Mesodermal cell (in vitro differentiated cells): Measurements from ENCODE around the gene CDC14C.

Experiments used
- H3K27ac ChIP-seq: 2 replicates; pipeline ENCODE4 v1.7.0; 2013; ENCODE audit warnings: mild to moderate bottlenecking, low read depth, low read length, moderate library complexity; ENCODE audit not compliant: severe bottlenecking
- H3K36me3 ChIP-seq: 2 replicates; pipeline ENCODE4 v1.7.1; 2013; ENCODE audit warnings: mild to moderate bottlenecking, low read length, moderate library complexity; ENCODE audit not compliant: control insufficient read depth, insufficient read depth
- H3K4me1 ChIP-seq: one replicate; pipeline ENCODE4 v1.7.1; 2013; ENCODE audit warnings: mild to moderate bottlenecking, low read length; ENCODE audit not compliant: insufficient read depth, control insufficient read depth, poor library complexity, severe bottlenecking
- H3K4me3 ChIP-seq: 2 replicates; pipeline ENCODE4 v1.7.0; 2013; ENCODE audit warnings: low read length, control low read depth, mild to moderate bottlenecking; ENCODE audit not compliant: insufficient read depth, poor library complexity, severe bottlenecking; ENCODE audit errors: extremely low read depth
- H3K9me3 ChIP-seq: 2 replicates; pipeline ENCODE4 v1.7.1; 2013; ENCODE audit warnings: mild to moderate bottlenecking, low read length, moderate library complexity; ENCODE audit not compliant: control insufficient read depth
- WGBS, 2 experiments: methylation state at CpG; one replicate each; pipeline ENCODE4 v1.1.5; 2013; ENCODE audit warnings: missing lambda C conversion rate in 2 of 2; ENCODE audit not compliant: insufficient coverage in 2 of 2; 5-methylcytosine and 5-hydroxymethylcytosine counted together

CDC14C gene

DNA sequence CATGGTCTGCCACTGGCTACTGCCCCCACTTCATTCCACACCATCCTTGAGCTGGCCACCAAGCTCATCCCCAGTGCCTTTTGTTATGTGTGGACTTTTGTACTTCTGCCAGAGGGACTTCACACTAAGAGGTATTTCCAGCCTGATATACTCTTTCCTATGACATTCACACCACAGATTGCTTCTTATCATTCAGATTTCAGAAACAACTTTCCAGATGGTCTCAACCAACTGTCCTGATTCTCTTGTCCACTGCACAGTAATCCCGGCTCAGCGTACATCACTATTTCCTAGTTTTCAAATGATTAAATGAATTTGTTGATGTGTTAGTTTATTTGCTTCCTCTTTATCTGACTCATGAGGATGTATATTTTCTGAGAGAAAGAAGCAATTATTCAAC, 7.1 kb downstream of the CDC14C start:
- no peaks in the 10 kb centered on the region for H3K36me3 ChIP-seq
- no peaks in the 10 kb centered on the region for H3K4me1 ChIP-seq
- 100% methylated on average over 2 of the region's 2 CpGs; no CpG with 5 or more reads in 1 of the 2 experiments for WGBS, 2 experiments
- no peak overlapping the region for H3K4me3 ChIP-seq
- H3K9me3 ChIP-seq = no peaks in the 10 kb centered on the region
- H3K27ac ChIP-seq = no peak overlapping the region

DNA sequence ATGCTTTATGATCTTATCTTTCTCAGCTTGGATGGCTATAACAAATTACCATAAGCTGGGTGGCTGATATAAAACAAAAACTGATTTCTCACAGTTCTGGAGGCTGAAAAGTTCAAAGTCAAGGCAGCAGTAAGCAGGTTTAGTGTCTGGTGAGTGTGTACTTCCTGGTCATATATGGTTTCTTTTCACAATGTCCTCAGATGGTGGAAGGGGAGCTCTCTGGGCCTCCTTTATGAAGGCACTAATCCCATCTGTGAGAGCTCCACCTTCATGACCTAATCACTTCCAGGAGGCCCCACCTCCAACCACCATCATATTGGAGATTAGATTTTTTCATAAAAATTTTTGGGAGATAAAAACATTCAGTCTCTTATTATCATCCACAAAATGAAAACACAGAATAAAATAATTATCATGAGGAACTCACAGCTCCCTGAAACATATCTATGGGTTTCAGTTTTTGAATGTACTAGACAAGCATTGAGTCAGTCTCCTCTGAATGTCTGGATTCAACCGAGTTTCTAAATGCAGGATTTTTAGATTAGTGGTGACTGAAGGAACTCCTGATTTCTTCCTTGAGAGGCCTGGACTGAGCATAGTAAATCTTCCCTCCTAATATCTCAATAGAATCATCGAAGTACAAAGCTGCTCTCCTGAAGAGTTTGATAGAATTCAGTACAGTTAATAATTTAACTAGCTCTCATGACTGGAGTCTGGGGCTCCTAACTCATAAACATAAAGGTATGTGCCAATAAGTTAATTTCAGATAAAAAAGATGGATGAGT, 8.0 kb downstream of the CDC14C start:
- no peak overlapping the region for H3K4me3 ChIP-seq
- no peaks in the 10 kb centered on the region for H3K4me1 ChIP-seq
- no peaks in the 10 kb centered on the region for H3K9me3 ChIP-seq
- WGBS, 2 experiments = no CpG with 5 or more reads among the region's 2 CpGs
- no peak overlapping the region for H3K27ac ChIP-seq
- H3K36me3 ChIP-seq = no peaks in the 10 kb centered on the region

DNA sequence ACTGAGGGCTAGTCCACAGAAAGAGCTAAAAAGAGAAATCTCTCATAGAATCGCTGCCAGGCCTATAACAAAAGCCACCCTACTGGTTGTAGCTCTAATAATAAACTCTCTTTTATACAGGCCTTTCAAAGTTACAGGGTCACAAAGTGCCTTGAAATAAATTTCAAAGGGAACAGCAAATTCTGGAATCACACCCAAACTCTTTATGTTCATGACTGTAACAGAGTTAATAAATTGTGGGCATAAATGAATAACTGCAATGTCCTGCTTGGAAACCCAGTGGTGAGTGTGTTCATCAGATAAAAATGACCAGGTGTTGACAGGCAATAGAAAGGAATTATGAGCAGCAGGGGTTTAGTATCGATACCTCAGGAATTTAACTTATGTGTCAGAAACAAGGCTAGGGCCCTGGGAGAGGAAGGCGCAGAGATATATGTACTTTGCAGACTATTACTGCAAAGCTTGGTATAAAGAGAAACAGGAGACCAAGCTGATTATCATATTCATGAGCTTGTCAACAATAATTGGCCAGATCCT, 9.3 kb downstream of the CDC14C start:
- Histone ChIP-seq H3K4me1 (no peaks in the 10 kb centered on the region), H3K36me3 (no peaks in the 10 kb centered on the region), H3K27ac (no peak overlapping the region), H3K9me3 (no peaks in the 10 kb centered on the region), H3K4me3 (no peak overlapping the region)
- WGBS, 2 experiments = 100% methylated on average over 1 to 2 of the region's 3 CpGs

DNA sequence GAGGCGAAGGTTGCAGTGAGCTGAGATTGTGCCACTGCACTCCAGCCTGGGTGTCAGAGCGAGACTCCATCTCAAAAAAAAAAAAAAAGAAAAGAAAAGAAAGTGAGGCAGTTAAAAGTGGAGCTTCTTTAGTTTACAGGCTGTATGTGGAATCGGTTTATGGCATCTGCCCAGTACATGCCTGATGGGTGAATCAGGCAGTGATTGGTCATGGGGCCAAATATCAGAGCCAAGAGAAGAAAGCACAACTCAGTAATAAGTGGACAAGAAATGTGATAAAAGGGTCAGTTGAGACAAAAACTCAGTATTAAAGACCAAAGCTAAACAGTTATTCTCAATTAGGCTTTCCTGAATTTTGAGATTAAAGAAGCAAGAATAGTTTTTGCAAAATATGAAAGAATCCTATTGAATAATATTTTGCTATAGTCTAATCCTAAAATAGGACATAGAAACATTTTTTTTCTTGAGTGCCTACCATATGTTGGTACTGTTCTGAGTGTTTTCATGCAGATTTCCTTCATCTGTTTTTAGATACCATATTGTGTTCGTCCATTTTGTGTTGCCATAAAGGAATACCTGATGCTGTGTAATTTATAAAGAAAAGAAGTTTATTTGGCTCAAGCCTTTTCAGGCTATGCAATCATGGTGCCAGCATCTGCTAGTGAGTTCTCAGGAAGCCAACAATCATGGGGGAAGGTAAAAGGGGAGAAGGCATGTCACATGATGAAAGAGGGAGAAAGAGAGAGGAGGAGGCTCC, 14.4 kb downstream of the CDC14C start:
- WGBS, 2 experiments = 90 to 93% methylated on average over 2 of the region's 4 CpGs
- Histone ChIP-seq H3K27ac (no peak overlapping the region), H3K36me3 (no peaks in the 10 kb centered on the region), H3K4me3 (no peak overlapping the region), H3K4me1 (no peaks in the 10 kb centered on the region), H3K9me3 (no peaks in the 10 kb centered on the region)

DNA sequence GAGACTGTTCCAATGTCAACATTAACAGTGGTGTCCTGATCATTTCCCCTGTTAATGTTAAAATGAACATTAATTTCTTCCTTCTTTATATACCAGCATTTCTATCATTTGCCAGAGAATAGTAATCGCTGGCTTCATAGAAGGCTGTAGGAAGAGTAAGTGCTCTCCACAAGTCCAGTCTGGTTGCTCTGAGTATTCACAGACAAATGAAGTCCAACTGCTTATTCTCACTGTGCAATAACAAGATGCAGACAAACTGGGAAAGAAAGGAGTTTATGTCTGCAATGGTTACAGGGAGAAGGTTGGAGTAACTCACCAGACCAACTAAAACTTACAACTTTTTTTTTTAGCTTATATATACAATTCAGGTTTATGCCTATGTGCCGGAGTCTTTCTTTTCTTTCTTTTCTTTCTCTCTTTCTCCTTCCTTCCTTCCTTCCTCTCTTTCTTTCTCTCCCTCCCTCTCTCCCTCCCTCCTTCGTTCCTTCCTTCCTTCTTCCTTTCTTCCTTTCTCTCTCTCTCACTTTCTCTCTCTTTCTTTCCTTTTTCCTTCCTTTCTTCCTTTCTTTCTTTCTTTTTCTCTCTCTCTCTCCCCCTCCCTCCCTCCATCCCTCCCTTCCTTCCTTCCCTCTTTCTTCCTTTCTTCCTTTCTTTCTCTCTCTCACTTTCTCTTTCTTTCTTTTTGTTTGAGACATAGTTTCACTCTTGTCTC, 19.1 kb downstream of the CDC14C start:
- WGBS, 2 experiments = 88% methylated on average over 2 to 3 of the region's 3 CpGs

DNA sequence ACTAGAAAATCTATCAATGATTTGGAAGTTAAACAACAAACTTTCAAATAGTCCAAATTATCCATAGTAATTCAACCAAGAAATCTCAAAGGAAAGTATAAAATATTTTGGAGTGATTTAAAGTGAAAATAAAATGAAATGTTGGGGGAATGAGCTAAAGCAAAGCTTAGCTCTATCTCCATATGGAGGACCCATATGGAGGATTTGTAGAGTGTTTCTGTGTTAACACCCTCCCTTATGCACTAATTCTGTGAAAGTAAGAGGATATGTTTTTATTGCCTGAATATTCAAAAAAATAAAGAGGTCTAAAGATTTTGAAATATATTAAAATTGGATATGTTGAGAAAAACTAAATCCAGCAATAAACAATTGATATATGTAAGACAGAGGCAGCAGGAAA, 31.6 kb downstream of the CDC14C start:
- Histone ChIP-seq H3K4me3 (no peak overlapping the region), H3K9me3 (no peaks in the 10 kb centered on the region), H3K27ac (no peak overlapping the region), H3K36me3 (no peaks in the 10 kb centered on the region), H3K4me1 (no peaks in the 10 kb centered on the region)

More for the DNA sequence above, 19.1 kb downstream of the CDC14C start:
- no peaks in the 10 kb centered on the region for H3K36me3 ChIP-seq
- no peak overlapping the region for H3K27ac ChIP-seq
- H3K4me1 ChIP-seq = no peaks in the 10 kb centered on the region
- H3K4me3 ChIP-seq = no peak overlapping the region
- no peaks in the 10 kb centered on the region for H3K9me3 ChIP-seq

DNA sequence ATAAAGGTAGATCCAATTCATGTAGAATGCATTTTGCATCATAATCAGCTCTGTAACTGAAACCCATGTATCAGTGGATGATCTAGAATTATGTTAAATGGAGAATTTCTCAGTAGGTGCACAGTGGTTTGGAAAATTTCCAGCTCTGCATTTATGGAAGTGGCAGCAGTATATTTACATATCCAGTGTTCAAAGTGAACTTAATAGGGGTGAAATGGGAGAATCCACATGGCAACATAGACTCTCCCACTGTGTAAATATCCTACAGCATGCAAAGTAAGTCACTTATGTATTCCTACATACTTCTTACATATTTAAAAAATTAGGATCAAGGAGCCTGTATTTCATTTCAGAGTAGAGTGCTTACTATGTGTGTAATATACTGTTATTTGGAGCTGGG, 35.3 kb downstream of the CDC14C start:
- Histone ChIP-seq H3K9me3 (no peaks in the 10 kb centered on the region), H3K4me1 (peaks cover 3% of the 10 kb centered on the region), H3K36me3 (no peaks in the 10 kb centered on the region), H3K27ac (no peak overlapping the region), H3K4me3 (no peak overlapping the region)

DNA sequence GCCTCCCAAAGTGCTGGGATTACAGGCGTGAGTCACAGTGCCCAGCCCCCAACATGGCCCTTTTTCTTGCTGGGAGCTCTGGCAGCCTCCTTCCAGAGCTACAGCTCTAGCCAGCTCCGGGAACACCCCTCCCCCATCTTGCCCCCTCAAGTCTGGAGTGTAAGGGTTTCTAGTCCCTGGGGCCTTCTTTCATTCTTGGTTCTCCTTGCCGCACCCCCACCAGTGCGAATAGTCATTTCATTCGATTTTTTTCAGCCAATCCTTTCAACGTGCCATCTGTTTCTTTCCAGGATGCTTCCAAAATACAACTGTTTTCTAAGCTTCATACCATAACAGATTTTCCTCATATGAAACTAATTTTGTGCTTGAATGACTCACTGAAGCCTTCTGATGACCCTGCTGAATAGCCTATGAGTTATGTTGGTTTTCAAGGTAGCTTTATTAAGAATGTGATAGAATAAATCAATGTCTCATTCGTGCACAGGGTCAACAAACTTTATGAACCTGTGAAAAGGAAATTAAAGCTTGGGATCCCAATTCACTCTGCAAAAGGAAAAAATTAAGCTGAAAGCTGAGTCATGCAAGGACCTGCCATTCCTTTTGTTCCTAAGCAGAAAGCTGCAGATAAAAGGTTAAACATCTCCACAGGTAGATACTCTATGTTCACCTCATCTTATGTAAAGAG, 38.6 kb downstream of the CDC14C start:
- WGBS, 2 experiments = 84 to 88% methylated on average over 5 to 7 of the region's 7 CpGs
- no peak overlapping the region for H3K4me3 ChIP-seq

DNA sequence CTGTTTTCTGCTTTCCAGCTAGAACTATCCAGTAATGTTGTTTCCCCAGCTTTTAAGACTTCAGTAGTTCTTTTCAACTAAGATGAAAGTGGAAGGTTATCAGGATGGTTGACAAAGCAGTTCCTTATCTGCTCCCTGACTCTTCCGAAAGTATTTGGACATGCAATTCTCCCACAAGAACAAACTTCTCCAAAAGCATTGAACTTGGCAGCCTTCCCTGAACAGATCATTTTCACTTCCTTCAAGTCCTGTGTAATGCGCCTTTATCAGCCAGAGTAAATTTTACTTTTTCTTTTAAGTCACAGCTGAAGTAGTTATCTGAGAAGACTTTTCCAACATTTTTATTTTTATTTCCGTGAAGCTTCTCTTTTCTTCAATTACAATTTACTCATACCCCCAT, 39.7 kb downstream of the CDC14C start:
- Histone ChIP-seq H3K27ac (no peak overlapping the region), H3K4me3 (no peak overlapping the region), H3K4me1 (peaks cover 3% of the 10 kb centered on the region), H3K36me3 (no peaks in the 10 kb centered on the region), H3K9me3 (no peaks in the 10 kb centered on the region)
- WGBS, 2 experiments = 80 to 86% methylated on average over 1 of the region's 3 CpGs

More for the DNA sequence above, 38.6 kb downstream of the CDC14C start:
- Histone ChIP-seq H3K27ac (no peak overlapping the region), H3K36me3 (no peaks in the 10 kb centered on the region), H3K9me3 (no peaks in the 10 kb centered on the region), H3K4me1 (peaks cover 3% of the 10 kb centered on the region)

DNA sequence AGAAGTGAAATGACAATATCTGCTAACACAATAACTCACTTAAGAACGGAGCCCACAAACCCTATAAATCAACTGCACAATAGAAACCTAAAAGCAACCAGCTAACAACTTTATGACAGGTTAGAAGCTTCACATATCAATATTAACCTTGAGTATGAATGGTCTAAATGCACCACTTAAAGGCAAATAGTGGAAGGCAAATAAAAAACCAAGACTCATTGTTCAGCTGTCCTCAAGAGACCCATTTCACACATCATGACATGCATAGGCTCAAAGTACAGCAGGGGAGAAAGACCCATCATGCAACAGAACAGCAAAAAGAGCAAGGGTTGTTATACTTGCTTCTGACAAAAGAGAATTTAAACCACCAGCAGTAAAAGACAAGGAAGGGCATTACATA, 46.8 kb downstream of the CDC14C start:
- Histone ChIP-seq H3K27ac (no peak overlapping the region), H3K4me1 (no peaks in the 10 kb centered on the region), H3K36me3 (no peaks in the 10 kb centered on the region), H3K4me3 (no peak overlapping the region), H3K9me3 (no peaks in the 10 kb centered on the region)
- WGBS, 2 experiments = no CpG with 5 or more reads among the region's 1 CpG
